Stimulated activated CD4-positive, alpha-beta T cell treated with anti-CD3 and anti-CD28 coated beads, Interleukin-12 subunit alpha, Interleukin-12 subunit beta, amount 100 ng/mL, for 24 hours (primary cell): ENCODE results near the gene C10orf95.

ENCODE experiments used
- DNase-seq, 2 experiments: peaks; one replicate each; pipeline ENCODE4 v3.0.0-alpha.2; 2020; ENCODE audit warnings: low read depth in 2 of 2

The C10orf95 gene

DNA sequence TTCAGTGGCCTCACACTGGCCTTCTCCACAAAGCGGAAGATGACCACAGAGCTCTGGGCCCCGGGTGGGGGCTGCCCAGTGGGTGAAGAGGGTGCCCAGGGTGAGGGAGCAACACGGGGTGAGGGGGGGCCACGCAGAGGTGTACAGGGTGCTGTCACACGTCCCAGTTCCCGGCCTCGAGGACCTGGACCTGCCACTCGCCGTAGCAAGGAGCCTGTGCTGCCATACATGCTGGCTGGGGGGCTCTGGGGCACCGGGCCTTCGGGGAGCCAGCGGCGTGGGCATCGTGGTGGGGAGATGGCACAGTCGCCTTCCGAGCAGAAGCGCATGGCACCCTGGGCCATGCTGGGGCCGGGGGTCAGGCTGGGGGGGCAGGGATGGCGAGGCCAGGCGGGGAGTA lies 34.6 kb downstream of the C10orf95 start:
- no peak for DNase-seq

DNA sequence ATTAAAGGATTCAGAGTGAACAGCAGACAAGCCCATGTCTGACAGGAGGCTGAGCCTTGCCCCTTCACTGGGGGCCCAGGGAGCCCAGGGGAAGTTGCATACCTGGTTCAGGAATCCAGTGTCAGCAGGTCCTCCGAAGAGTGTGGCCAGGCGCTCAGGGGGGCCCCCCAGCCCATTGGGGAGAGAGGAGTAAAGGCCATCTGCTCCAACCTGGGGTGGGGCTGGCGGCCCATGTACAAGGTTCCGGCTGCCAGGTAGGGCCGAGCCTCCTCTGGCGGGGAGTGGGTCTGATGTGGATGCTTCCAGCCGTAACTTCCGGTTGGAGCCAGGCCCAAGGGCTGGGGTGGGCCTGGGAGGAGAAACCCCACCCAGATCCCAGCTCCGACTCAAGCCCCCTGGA lies 35.1 kb downstream of the C10orf95 start:
- no peak for DNase-seq

DNA sequence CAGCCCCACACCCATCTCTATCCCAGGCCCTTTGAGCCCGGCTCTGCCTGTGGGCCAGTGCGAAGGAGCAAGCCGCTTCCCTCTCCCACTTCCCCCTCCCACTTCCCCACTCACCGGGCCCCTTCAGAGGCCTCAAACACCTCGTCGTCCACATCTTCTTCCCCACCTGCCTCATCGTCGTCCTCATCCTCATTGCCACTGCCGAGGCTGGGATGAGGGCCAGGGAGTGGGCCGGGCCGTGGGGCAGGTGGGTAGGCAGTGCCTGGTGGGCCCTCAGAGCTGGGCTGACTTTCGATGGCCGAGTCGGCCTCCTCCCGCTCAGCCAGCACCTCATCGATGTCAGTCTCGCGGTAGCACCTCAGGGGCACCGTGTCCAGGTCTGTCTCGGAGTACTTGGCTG lies 36.6 kb downstream of the C10orf95 start:
- no peak for DNase-seq

DNA sequence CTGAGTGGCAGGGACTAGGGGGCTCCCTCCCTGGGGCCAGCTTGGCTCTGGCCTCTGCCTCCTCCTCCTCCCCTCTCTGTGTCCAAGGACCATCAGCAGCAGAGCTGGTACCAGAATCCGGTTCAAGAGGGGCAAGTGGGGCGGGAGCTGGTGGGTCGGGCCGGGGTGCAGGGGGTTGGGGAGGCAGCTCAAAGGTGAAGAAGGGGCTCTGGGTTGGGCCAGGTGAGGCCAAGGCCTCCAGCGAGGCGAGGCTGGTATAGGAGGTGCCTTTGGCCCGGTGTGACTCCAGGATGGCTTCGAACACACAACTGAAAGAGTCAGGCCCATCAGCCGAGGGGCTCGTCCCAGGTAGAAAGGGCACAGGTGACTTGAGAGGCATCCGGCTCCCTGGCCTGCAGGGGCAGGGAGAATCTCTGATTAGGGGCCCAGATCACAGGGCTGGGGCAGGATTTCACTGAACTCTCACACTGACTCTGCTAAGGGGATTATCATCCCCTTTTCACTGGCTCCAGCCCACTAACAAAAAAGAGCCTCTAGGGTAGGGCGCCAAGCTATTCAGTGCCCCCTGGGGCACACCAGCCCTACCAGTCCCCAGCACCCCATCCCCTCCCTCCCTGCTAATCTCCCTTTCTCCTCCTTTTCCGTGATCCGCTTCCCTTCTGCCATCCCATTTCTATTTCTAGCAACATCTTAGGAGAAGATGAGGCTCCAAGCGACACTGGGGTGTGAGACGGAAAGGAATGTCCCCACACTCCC lies 37.4 kb downstream of the C10orf95 start:
- no peak for DNase-seq

DNA sequence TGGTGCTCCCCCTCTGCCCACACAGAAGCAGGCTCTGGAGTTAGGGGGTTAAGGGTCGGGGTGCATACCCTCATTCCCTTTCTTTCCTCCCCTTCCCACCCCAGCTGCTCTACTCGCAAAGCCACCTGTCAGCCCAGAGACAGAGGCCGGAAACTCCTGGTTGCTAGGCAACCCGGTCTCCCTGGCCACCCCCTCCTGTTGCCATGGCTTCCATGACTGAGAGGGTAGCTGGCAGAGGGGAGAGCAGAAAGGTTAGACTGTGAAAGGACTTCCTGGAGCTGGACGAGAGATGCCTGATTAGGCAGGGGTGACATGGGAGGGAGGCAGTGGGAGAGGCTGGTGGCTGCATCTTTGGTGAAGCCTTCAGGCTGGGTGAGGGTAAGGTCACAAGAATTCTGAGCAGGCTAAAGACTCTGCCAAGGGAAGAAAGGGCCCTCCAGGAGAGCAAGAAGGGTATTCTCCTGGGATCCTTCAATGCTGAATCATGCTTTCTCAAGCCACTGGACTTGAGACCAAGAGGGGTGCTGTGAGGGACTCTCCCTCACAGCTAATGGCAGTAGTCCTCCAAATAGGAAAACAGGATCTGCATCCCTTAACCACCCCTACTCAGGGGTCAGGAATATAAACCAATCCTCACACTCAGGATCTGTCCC lies 38.2 kb downstream of the C10orf95 start:
- DNase-seq = no peak

DNA sequence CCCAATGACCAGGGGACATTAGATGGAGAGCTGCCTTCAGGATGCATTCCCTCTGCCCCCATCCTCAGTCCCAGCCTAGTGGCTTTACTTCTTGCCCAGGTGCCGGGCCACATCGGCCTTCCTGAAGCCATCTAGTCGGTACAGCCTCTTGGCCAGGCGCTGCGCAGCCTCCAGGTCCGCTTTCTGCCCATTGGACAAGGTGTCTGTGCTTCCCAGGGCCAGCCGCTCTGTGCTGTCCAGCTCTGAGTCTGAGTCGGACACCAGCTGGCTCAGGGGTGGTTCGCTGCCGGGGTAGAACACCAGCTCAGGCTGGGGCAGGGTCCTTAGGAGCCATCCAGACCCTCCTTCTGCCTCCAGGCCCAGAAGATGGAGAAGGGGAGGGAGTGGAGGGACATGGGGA lies 39.0 kb downstream of the C10orf95 start:
- DNase-seq = no peak

DNA sequence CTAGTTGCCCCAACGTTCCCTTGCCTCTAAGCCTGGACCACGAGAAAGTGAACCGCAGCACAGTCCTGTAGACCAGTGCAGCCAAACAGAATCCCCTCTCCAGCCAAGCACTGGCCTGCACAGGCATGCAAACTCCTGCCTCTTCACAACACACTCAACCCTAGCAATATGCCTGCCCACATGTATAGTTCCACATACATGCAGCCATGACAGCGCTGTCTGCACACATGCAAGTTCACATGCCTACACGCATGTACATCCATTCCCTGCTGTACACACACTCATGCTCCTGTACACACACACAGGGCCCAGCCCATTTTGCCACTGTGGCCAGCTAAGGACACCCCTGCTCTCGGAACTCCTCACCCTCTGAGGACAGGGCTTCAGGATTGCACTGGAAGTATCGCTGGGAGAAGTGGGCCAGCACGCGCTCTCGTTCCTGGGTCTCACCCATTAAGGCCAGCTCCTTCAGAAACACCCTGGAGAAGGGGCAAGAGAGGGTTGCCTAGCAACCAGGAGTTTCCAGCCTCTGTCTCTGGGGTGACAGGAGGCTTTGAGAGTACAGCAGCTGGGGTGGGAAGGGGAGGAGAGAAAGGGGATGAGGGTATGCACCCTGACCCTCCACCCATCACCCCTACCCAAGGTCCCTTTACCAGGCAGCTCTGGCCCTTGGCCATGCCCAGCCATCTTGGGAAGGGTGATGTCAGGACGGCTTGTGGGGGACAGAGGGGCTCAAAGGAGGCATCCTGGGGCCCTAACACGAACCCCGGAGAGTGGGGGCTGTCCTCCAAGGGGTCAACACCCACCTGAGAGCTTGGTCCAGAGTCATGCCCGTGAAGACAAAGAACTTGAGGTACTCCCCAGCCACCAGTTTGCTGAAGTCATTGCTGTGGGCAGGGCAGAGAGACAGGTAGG lies 39.7 kb downstream of the C10orf95 start:
- DNase-seq = no peak

DNA sequence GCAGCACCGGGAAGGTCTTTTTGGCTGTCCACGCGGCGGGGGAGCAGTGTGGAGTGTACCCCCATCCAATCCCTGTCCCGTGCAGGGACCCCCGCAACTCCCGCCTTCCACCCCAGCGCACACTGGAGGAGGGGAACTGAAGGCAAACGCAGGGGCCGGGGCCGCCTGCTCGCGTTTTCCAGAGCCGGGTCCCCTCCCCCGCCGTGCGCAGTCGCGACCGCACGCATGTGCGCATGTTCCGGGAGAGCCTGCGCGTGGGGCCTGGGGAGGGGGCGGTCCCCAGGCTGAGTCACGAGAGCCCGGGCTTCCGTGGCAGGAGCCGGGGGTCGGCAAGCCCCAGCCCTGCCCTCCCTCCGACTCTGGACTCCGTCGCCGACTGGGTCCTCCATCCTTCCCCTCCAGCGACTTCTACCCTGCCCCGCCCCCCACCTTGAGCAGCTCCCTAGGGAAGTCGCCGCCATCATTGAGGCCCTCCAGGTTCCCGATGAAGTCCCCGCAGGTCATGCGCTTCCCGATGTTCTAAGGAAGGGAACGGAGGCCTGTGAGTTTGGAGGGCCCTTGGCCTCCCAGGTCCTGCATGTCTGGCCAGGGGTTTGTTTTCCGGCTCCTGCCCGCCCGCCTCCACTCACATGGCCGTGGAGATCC lies 40.8 kb downstream of the C10orf95 start:
- DNase-seq = peak in 1 of 2 experiments; percentile 64

DNA sequence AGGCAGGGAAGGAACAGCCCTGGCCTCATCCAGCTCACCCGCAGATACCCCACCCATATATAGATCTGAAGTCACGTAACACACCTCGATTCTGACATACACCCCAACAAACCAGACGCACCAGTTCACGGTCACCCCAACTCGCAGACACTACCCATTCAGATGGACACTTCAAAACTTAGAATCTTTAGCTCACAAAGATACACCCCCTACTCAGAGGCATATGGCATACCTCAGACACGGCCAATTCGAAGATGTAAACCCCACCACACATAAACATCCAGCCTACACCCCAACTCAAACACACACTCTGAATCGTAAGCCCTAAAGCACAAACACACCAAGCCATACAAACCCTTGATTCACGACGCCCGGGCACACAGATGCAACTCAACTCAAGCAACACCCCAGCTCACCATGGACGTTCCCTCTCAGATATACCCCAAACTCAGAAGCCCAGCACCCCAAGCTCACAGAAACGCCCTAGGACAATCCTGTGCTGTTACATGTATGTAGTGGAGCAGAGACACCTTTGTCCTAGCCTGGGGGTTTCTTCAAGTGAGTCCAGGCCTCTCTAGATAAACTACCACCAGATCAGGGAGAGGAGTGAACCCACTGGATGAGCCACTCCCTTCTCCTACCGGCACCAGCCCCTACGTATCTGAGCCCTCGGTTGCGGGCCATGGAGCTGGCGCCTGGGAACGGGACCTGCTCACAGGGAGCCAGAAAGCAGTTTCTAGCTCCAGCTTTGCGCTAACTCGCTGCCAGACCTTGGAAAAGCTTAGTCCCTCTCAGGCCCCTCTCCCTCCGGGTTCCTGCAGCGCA lies 41.5 kb downstream of the C10orf95 start:
- DNase-seq = no peak

DNA sequence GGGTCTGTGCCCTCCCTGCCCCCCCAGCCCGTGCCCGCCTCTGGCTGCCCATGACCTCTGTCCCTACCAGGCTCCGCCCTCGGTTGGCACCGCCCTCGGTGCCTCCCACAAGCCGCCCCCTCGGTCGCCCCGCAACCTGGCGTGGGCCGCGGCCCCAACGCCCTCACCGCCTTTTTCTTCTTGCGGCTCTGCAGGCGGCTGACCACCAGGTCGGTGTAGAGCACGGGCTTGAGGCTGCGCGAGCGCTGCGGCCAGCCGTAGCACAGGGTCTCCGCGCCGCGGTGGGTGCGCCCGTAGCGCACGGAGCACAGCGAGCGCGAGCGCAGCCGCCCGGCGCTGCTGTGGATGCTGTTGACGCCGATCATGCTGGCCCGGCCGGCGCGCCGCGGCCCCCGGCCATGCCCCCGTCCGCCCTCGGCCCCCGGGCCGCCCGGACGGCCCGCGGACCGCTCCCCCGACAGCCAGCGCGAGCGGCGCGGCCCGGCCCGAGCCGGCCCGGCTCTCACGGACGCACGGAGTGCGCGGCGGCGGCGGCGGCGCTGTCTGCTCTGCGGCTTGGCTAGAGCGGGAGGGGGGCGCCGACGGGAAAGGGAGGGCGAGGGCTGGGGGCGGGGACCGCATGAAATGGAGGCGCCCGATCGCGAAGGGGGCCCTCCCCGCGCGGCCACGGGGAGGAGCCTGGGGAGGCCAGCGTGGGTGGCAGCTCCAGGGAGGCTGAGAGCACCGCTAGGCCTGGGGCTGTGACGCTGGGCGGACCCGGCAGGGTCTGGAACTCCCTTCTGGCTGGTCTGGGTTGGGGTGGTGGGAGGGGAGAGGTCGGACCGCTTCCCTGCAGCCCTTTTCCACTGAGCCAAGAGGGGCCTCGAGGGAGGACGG lies 42.4 kb downstream of the C10orf95 start:
- peak; percentile 46 to 74 for DNase-seq

DNA sequence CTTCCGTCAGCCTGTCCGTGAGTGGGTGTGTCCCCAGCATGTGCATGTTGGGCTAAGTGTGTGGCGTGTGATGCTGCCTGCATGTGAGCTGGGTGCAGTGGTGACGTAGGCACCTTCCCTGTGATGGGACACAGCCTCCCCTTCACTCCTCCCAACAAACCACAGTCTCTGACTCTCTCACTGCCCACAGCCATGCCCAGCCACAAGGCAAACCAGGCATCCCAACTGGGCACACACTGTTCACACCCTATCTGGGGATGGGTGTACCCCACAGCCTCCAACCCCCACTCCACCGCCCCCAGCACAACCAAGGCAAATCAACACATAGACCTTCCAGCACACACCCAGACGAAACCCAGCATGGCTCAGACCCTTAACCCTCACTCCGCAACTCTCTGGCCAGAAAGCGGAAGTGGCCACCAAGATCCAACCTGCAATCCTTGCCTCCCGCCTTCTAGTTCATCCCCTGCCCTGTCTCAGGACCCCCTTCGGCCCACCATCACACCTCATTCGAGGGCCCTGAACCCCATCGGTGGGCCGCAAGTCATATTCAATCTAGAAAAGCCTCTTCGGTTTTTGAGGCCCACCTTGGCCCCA lies 43.1 kb downstream of the C10orf95 start:
- no peak for DNase-seq

DNA sequence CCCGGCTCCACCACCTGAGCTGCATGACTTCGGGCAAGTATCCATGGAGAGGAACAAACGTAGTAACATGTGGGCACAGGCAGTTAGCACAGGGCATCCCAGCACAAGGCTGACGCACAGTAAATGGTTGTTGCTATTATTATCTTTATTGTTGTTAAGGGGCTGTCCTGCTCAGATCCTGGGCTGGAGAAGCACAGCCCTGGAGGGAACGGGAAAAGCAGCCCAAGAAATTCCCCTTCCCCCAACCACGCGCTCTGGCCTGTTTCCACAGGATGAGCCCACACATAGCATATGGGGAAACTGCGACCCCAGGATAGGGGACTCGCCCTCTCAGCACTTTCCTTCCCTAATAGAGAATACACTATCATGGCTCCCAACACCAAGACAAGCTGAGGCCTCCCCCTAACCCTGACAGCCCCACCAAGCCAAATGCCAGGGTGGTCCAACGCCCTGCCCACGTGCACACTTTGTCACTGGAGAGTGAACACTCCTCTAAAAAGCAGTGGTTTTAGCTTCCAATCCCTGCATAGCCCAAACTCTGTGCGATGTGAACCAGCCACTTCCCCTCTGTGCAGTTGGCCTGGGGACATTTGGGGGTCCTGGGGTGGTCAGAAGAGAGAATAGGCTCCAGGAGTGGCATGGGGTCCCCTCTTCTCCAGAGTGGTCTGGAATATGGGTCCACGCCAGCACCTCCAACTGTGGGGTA lies 43.8 kb downstream of the C10orf95 start:
- DNase-seq = no peak

DNA sequence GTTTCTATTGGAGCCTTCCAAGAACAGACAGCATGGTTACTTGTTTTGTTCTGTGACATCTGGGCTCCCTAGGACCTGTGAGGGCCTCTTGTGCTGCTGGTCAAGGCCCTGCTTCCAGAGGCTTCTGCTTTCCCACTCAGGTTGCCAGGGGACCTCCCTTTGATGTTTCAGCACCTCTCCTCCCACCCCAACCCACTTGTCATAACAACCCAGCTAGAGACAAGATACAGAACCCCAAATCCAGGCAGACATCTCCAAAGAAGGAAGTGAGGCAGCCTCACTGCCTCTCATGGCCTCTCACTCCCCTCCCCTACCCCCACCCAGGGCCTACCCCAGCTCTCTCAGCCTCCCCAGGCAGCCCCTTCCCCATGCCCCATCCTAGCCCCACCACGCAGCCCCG lies 44.5 kb downstream of the C10orf95 start:
- DNase-seq = no peak

DNA sequence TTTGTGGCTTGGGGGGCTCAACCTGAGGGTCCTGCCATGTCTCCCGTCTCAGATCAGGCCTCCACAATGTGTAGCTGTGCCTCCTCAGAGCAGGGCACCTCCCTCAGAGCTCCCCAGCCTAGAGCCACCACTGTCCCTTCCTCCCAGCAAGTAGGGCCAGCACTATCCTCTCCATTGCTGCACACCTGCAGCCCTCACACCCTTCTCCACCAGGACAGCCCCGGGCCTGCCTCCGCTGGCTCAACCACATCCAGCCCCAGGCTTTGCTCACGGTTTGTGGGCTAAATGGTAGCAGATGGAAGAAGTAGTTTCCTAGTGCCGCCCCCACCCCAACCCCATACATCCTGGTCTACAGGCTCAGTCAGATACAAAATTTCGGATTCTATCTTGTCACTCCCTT lies 45.7 kb downstream of the C10orf95 start:
- DNase-seq = no peak

DNA sequence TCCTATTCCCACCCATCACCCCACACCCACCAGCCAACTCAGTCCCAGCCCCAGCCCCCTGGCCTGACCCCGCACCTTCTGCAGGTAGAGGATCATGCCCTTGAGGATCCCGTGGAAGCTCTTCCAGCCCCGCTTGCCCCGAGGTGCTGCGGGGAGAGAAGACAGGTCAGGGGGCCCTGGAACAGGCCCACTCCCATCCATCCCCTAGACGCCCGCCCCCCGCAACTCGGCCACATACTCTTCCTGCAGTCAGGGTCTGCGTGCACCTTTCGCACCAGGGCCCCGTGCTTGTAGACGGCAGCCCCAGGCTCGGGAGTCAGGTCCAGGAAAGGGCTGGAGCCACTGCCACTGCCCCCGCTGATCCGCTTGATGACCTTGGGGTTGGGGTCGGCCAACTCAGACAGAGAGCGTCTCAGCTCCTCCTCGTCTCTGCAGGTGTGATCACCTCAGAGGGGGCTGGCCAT lies 46.2 kb downstream of the C10orf95 start:
- DNase-seq = no peak

DNA sequence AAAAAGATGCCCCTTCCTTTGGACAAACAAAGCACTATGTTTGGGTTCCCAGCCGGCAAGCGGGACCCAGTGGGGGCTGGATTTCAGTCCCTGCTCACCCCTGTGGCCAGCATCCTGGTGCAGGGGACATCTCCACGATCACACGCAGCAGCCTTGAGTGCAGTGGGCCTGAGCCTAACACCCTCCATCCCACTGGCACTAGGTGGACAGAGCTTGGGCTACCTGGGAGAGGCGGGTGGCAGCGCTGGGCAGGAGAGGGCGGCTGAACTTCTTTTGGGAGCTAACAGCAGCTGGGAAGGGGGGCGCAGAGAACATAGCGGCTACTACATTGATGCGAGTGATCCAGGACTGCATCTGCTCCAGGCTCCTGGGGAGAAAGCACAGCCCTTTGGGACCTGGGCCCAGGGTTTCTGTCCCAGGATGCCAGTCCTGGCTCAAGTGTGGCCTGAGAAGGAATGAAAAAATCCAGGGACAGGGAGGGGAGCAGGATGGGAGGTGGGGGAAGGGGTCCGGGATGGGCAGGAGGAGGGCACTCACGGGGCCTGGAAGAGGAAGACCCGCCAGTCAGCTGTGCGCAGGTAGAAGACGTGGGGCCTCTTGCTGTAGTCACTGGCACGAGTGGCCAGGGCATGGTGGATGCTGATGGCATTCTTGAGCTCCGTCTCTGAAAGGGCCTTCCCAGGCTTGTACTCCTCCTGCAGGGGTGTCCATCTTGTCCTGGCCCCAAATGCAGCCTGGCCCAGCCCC lies 46.8 kb downstream of the C10orf95 start:
- no peak for DNase-seq

DNA sequence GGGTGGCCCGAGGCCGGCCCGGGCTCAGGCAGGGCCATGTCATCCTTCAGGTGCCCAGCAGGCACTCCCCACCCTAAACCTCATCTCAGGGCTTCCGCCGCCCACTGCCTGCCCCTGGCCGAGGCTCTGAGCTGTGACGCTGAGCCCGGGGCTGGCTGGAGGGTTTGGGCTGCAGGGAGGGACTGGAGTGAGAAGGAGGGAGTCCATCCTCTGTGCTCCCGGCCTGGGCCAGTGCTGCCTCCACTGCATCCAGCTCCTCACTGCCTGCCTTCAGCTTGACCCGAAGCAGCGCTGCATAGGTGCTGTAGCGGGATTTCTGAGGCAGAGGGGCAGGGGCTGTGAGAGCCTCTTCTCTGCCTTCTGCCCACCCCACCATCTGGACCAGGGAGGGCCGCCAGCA lies 48.2 kb downstream of the C10orf95 start:
- DNase-seq = no peak

DNA sequence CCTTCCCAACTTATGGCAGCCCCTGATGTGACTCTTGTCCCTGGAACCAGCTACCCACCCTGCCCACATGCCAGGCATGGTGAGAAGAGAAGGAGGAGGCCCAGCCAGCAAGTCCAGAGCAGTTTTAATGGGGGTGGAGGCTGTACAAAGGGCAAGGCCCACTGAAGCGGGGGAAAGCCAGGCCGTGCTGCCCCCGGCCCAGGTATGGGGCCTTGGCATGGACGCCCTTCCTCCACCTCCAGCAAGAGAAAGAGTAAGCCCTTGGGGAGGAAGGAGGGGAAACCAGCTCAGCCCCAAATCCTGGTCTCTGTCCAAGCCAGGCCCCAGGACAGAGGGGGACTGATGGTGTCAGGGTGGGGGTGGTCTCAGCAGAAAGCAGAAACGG lies 48.8 kb downstream of the C10orf95 start:
- no peak for DNase-seq
